Neural progenitor cell (in vitro differentiated cells): ENCODE measurements around the gene TRPM7. TPM values are rescaled to one million over a fixed set of nuclear protein-coding genes. Genes with fewer than 3 reads are reported as not detected.

Experiments used
- DNase-seq: peaks from one replicate; pipeline ENCODE4 v3.0.0-alpha.2; 2016; ENCODE audit warnings: low spot score
- H2AFZ ChIP-seq: fragments of 200-600 bp; sonication (generic); replicated peaks from 2 replicates; pipeline ENCODE4 v1.6.1; 2016; ENCODE audit warnings: antibody characterized with exemption
- H3F3A ChIP-seq: fragments of 200-600 bp; sonication (generic); 2 replicates; pipeline ENCODE4 v1.6.1; 2016; ENCODE audit warnings: antibody characterized with exemption, low read depth
- H3K27ac ChIP-seq: fragments of 200-600 bp; sonication (generic); 2 replicates; pipeline ENCODE4 v1.5.1; 2016; ENCODE audit warnings: mild to moderate bottlenecking
- H3K27me3 ChIP-seq: fragments of 200-600 bp; sonication (generic); 2 replicates; pipeline ENCODE4 v1.6.1; 2016; ENCODE audit warnings: mild to moderate bottlenecking, moderate library complexity
- H3K36me3 ChIP-seq: fragments of 200-600 bp; sonication (generic); 2 replicates; pipeline ENCODE4 v1.5.1; 2016
- H3K4me1 ChIP-seq: fragments of 200-600 bp; sonication (generic); 2 replicates; pipeline ENCODE4 v1.6.1; 2016; ENCODE audit warnings: mixed run types
- H3K4me2 ChIP-seq: fragments of 200-600 bp; sonication (generic); 2 replicates; pipeline ENCODE4 v1.6.1; 2016
- H3K4me3 ChIP-seq: fragments of 200-600 bp; sonication (generic); 2 replicates; pipeline ENCODE4 v1.5.1; 2016
- H3K79me2 ChIP-seq: fragments of 200-600 bp; sonication (generic); 2 replicates; pipeline ENCODE4 v1.6.1; 2016; ENCODE audit warnings: low read depth
- H3K9ac ChIP-seq: fragments of 200-600 bp; sonication (generic); 2 replicates; pipeline ENCODE4 v1.6.1; 2016
- H3K9me3 ChIP-seq: fragments of 200-600 bp; sonication (generic); 2 replicates; pipeline ENCODE4 v1.5.1; 2016; ENCODE audit warnings: low read depth
- H4K20me1 ChIP-seq: fragments of 200-600 bp; sonication (generic); 2 replicates; pipeline ENCODE4 v1.6.1; 2016; ENCODE audit warnings: low read depth
- H3K27ac Mint-ChIP-seq: 3 replicates; pipeline ENCODE4 v1.8.0; 2021; ENCODE audit warnings: mixed read lengths
- H3K27me3 Mint-ChIP-seq: 2 replicates; pipeline ENCODE4 v1.8.0; 2022; ENCODE audit warnings: low read depth, mild to moderate bottlenecking, inconsistent platforms, moderate library complexity, mixed read lengths; ENCODE audit not compliant: insufficient read depth
- H3K36me3 Mint-ChIP-seq: 3 replicates; pipeline ENCODE4 v1.8.0; 2021; ENCODE audit warnings: mixed read lengths
- H3K4me1 Mint-ChIP-seq: 3 replicates; pipeline ENCODE4 v1.8.0; 2021; ENCODE audit warnings: mixed read lengths
- H3K4me3 Mint-ChIP-seq: 3 replicates; pipeline ENCODE4 v1.8.0; 2021; ENCODE audit warnings: mild to moderate bottlenecking, moderate library complexity, mixed read lengths
- H3K9me3 Mint-ChIP-seq: 3 replicates; pipeline ENCODE4 v1.8.0; 2020; ENCODE audit warnings: mixed read lengths
- EZH2 ChIP-seq: fragments of 200-600 bp; sonication (generic); IDR thresholded peaks from 2 replicates; pipeline ENCODE4 v1.6.1; 2017; ENCODE audit warnings: antibody characterized with exemption, mild to moderate bottlenecking, moderate library complexity
- EZH2phosphoT487 ChIP-seq: fragments of 200-600 bp; sonication (generic); IDR thresholded peaks from 2 replicates; pipeline ENCODE4 v1.6.1; 2017; ENCODE audit warnings: antibody characterized with exemption
- total RNA-seq: library from RNA; depleted of rRNA; stranded (reverse); fragments of >200 nt; gene quantifications from 2 replicates; pipeline ENCODE4 v1.2.3, GENCODE V29; 2015; ENCODE audit warnings: low replicate concordance
- TF ChIP-seq, protein P1 (sequence below): fragments of 200-600 bp; sonication (generic); IDR thresholded peaks from 2 replicates; pipeline ENCODE4 v1.5.1; 2017; ENCODE audit warnings: antibody characterized with exemption, mild to moderate bottlenecking

TRPM7 gene
- total RNA-seq, 1 donor from 2014 or later = 62.3 TPM

DNA sequence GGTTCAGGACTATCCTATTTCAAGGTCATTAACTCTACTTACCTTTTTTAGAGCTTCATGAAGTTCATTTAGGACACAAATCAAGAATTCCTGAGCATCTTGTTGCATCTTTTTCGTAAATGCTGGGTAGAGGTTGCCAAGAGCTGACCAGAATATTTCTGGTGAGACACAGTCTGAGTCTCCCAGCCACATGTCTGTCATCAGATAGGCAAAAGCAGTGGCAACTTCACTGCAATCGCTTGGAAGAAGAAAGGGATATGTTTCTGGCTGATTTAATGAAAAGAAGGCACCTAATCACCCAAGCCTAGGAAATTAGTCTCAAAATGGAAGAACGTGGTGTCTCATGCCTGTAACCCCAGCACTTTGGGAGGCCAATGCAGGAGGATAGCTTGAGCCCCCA lies 143.0 kb downstream of the TRPM7 start:
- peaks cover 7% of the 10 kb centered on the region for H3K4me1 Mint-ChIP-seq
- H3K27ac Mint-ChIP-seq = no peak overlapping the region
- DNase-seq = no peak
- Histone ChIP-seq H2AFZ (no peak overlapping the region), H3K36me3 (no peaks in the 10 kb centered on the region), H3K4me3 (no peak overlapping the region), H3K79me2 (no peaks in the 10 kb centered on the region), H4K20me1 (no peaks in the 10 kb centered on the region), H3F3A (no peaks in the 10 kb centered on the region), H3K4me1 (no peaks in the 10 kb centered on the region), H3K9ac (no peak overlapping the region), H3K27ac (no peak overlapping the region), H3K27me3 (no peaks in the 10 kb centered on the region), H3K9me3 (no peaks in the 10 kb centered on the region), H3K4me2 (no peak overlapping the region)
- H3K9me3 Mint-ChIP-seq = no peaks in the 10 kb centered on the region
- H3K27me3 Mint-ChIP-seq = peaks cover 2% of the 10 kb centered on the region
- TF ChIP-seq EZH2phosphoT487 (no peak), EZH2 (no peak)
- TF ChIP-seq, protein P1, sequence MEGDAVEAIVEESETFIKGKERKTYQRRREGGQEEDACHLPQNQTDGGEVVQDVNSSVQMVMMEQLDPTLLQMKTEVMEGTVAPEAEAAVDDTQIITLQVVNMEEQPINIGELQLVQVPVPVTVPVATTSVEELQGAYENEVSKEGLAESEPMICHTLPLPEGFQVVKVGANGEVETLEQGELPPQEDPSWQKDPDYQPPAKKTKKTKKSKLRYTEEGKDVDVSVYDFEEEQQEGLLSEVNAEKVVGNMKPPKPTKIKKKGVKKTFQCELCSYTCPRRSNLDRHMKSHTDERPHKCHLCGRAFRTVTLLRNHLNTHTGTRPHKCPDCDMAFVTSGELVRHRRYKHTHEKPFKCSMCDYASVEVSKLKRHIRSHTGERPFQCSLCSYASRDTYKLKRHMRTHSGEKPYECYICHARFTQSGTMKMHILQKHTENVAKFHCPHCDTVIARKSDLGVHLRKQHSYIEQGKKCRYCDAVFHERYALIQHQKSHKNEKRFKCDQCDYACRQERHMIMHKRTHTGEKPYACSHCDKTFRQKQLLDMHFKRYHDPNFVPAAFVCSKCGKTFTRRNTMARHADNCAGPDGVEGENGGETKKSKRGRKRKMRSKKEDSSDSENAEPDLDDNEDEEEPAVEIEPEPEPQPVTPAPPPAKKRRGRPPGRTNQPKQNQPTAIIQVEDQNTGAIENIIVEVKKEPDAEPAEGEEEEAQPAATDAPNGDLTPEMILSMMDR = no peak
- H3K4me3 Mint-ChIP-seq = no peak overlapping the region
- no peaks in the 10 kb centered on the region for H3K36me3 Mint-ChIP-seq

DNA sequence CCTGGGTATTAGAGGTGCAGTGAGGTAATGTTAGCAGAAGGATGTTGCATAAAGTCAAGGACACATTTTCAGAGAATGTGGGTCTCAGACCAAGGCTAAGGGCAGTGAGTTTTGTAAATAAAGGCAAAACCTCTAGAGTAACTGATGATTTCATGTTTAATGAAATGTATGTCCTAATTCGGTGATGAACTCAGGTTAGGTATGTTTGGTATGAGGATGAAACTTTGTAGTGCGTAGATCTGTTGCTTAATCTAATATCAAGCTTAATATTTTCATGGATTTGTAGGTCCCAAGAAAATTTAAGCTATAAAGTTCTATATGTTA lies 143.7 kb downstream of the TRPM7 start:
- no peak overlapping the region for H3K4me3 Mint-ChIP-seq
- H3K4me2 ChIP-seq = no peak overlapping the region
- TF ChIP-seq, protein P1 = no peak
- TF ChIP-seq EZH2phosphoT487 = no peak

DNA sequence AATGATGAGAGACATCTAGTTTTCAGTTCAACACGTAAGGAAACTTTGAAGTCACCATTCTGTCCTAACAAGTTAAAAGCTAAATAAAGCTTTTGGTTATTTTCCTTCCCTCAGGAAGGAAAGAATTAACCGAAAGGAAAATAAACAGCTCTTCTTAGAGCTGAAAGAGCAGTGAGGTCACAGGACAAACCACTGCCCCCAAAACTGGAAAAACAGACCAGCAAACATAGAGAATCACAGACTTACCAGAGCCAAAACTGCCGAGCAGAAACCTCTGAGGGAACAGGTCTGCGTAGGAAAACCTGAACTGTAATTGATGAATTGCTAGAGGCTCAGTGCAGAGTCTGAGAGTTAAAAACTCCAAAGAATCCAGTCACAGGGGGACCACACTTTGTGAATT lies 154.8 kb downstream of the TRPM7 start:
- no peaks in the 10 kb centered on the region for H3K36me3 Mint-ChIP-seq
- H3K4me3 Mint-ChIP-seq = no peak overlapping the region
- H3K4me3 ChIP-seq = no peak overlapping the region

More for the DNA sequence above, 143.7 kb downstream of the TRPM7 start:
- H3K79me2 ChIP-seq = no peaks in the 10 kb centered on the region
- no peaks in the 10 kb centered on the region for H3K4me1 ChIP-seq
- Mint-ChIP-seq H3K4me1 (peaks cover 7% of the 10 kb centered on the region), H3K27me3 (peaks cover 2% of the 10 kb centered on the region), H3K27ac (no peak overlapping the region), H3K36me3 (no peaks in the 10 kb centered on the region), H3K9me3 (no peaks in the 10 kb centered on the region)
- no peak overlapping the region for H3K4me3 ChIP-seq
- H3K27me3 ChIP-seq = no peaks in the 10 kb centered on the region
- no peak overlapping the region for H2AFZ ChIP-seq
- no peaks in the 10 kb centered on the region for H3F3A ChIP-seq
- no peak overlapping the region for H3K9ac ChIP-seq
- no peak overlapping the region for H3K27ac ChIP-seq
- no peaks in the 10 kb centered on the region for H4K20me1 ChIP-seq
- no peaks in the 10 kb centered on the region for H3K9me3 ChIP-seq
- H3K36me3 ChIP-seq = no peaks in the 10 kb centered on the region
- no peak for DNase-seq

More for the DNA sequence above, 154.8 kb downstream of the TRPM7 start:
- H3K9me3 Mint-ChIP-seq = no peaks in the 10 kb centered on the region
- H3K4me1 Mint-ChIP-seq = no peaks in the 10 kb centered on the region
- no peak overlapping the region for H3K9ac ChIP-seq
- H3K4me2 ChIP-seq = no peak overlapping the region
- H2AFZ ChIP-seq = no peak overlapping the region
- H3K36me3 ChIP-seq = no peaks in the 10 kb centered on the region
- H3K27me3 Mint-ChIP-seq = no peaks in the 10 kb centered on the region
- H3K27ac Mint-ChIP-seq = no peak overlapping the region
- no peak for DNase-seq
- TF ChIP-seq EZH2phosphoT487 = no peak
- TF ChIP-seq, protein P1 = no peak
- TF ChIP-seq EZH2 = no peak
- no peaks in the 10 kb centered on the region for H3K27me3 ChIP-seq
- H3F3A ChIP-seq = no peaks in the 10 kb centered on the region
- no peaks in the 10 kb centered on the region for H3K4me1 ChIP-seq
- no peaks in the 10 kb centered on the region for H3K9me3 ChIP-seq
- H3K27ac ChIP-seq = no peak overlapping the region
- no peaks in the 10 kb centered on the region for H4K20me1 ChIP-seq
- no peaks in the 10 kb centered on the region for H3K79me2 ChIP-seq
